Prostate gland (tissue), 2 donors: ENCODE data around the gene MAB21L3. TPM values are rescaled to one million over a fixed set of nuclear protein-coding genes. Genes with fewer than 3 reads are reported as not detected.

ENCODE experiments used
- DNase-seq: peaks from one replicate; pipeline ENCODE4 v3.0.0-alpha.2; 2019; ENCODE audit warnings: low spot score
- H3K27ac ChIP-seq, 2 donors: fragments of 200-600 bp; sonication (generic); 2 replicates each; pipeline ENCODE4 v1.5.1; 2017 to 2019
- H3K27me3 ChIP-seq: fragments of 200-600 bp; sonication (generic); replicated peaks from 2 replicates; pipeline ENCODE4 v1.5.1; 2019; ENCODE audit not compliant: insufficient read depth
- H3K36me3 ChIP-seq, 2 donors: fragments of 200-600 bp; sonication (generic); 1 replicate in 1 of 2; 2 replicates in 1 of 2; pipeline versions ENCODE4 v1.5.1 to v1.8.1; 2017 to 2019
- H3K4me1 ChIP-seq: fragments of 200-600 bp; sonication (generic); replicated peaks from 2 replicates; pipeline ENCODE4 v1.5.1; 2019
- H3K4me3 ChIP-seq, 2 donors: fragments of 200-600 bp; sonication (generic); 2 replicates each; pipeline ENCODE4 v1.5.1; 2017 to 2019
- H3K9me3 ChIP-seq: fragments of 200-600 bp; sonication (generic); 2 replicates; pipeline ENCODE4 v1.5.1; 2017
- CTCF ChIP-seq, 4 experiments: fragments of 200-600 bp in 2 of 4; fragments of 450-650 bp in 2 of 4; sonication (generic) in 2 of 4; IDR thresholded peaks; 1 replicate in 3 of 4; 2 replicates in 1 of 4; pipeline ENCODE4 v1.5.1; 2016 to 2019; ENCODE audit warnings: antibody characterized with exemption in 4 of 4, mild to moderate bottlenecking in 2 of 4, moderate library complexity in 2 of 4
- POLR2A ChIP-seq: fragments of 450-650 bp; IDR thresholded peaks from one replicate; pipeline ENCODE4 v1.6.1; 2016; ENCODE audit warnings: antibody characterized with exemption, mild to moderate bottlenecking
- POLR2AphosphoS5 ChIP-seq: sonication (generic); formaldehyde crosslinking; IDR thresholded peaks from one replicate; pipeline ENCODE4 v1.6.1; 2017; ENCODE audit warnings: antibody characterized with exemption
- WGBS: methylation state at CpG from one replicate; pipeline ENCODE4 v1.1.5; 2018; 5-methylcytosine and 5-hydroxymethylcytosine counted together
- intact Hi-C: fragments of 100-400 bp; cut with DNase I; formaldehyde crosslinking; loops from one replicate; pipeline ENCODE4 v1.14.2; 2022
- total RNA-seq, 2 donors: library from RNA; depleted of rRNA; stranded (reverse); fragments of >200 nt; gene quantifications; one replicate each; pipeline ENCODE4 v1.1.0, GENCODE V29; 2016

MAB21L3 gene
- total RNA-seq, 2 donors from 2014 or later = 4.4 to 4.7 TPM

- intact Hi-C loops = no loop called here
- no peak overlapping the region for H3K4me3 ChIP-seq
- DNase-seq = no peak
- H3K27ac ChIP-seq = no peak overlapping the region
- no peaks in the 10 kb centered on the region for H3K9me3 ChIP-seq
- H3K36me3 ChIP-seq = no peaks in the 10 kb centered on the region
- H3K27me3 ChIP-seq = no peaks in the 10 kb centered on the region
- peaks cover 14% of the 10 kb centered on the region for H3K4me1 ChIP-seq
- WGBS = 58% methylated on average over 7 of the region's 7 CpGs
- TF ChIP-seq POLR2AphosphoS5 (no peak), POLR2A (no peak), CTCF (IDR thresholded peaks at IDR 0.05) (no peak)
These were observed 2.4 kb downstream of the MAB21L3 start for GRCh38 chr1:116113615-116114014.

GRCh38 chr1:116115476-116116439 is 4.6 kb downstream of the MAB21L3 start:
- TF ChIP-seq POLR2A = no peak
- TF ChIP-seq POLR2AphosphoS5 = no peak
- no peak for TF ChIP-seq CTCF (IDR thresholded peaks at IDR 0.05)
- peaks cover 6% of the 10 kb centered on the region for H3K4me1 ChIP-seq
- no peaks in the 10 kb centered on the region for H3K27me3 ChIP-seq
- H3K36me3 ChIP-seq = no peaks in the 10 kb centered on the region
- no peak overlapping the region for H3K4me3 ChIP-seq
- DNase-seq = no peak
- H3K27ac ChIP-seq = no peak overlapping the region
- 93% methylated on average over 4 of the region's 4 CpGs for WGBS
- no peaks in the 10 kb centered on the region for H3K9me3 ChIP-seq
- intact Hi-C loops = no loop called here

GRCh38 chr1:116118471-116118870 is 7.3 kb downstream of the MAB21L3 start:
- no peak for DNase-seq
- H3K27me3 ChIP-seq = no peaks in the 10 kb centered on the region
- no peaks in the 10 kb centered on the region for H3K9me3 ChIP-seq
- H3K4me1 ChIP-seq = no peaks in the 10 kb centered on the region
- H3K36me3 ChIP-seq = no peaks in the 10 kb centered on the region
- no peak overlapping the region for H3K27ac ChIP-seq
- 84% methylated on average over 3 of the region's 3 CpGs for WGBS
- H3K4me3 ChIP-seq = no peak overlapping the region
- TF ChIP-seq CTCF (IDR thresholded peaks at IDR 0.05) = no peak
- no peak for TF ChIP-seq POLR2A
- TF ChIP-seq POLR2AphosphoS5 = no peak
- intact Hi-C loops = no loop called here

GRCh38 chr1:116119876-116120275 is 8.7 kb downstream of the MAB21L3 start:
- no peak for DNase-seq
- no peaks in the 10 kb centered on the region for H3K9me3 ChIP-seq
- H3K4me1 ChIP-seq = no peaks in the 10 kb centered on the region
- no peaks in the 10 kb centered on the region for H3K27me3 ChIP-seq
- H3K27ac ChIP-seq = no peak overlapping the region
- intact Hi-C loops = no loop called here
- WGBS = 97% methylated on average over 3 of the region's 3 CpGs
- H3K36me3 ChIP-seq = no peaks in the 10 kb centered on the region
- H3K4me3 ChIP-seq = no peak overlapping the region
- TF ChIP-seq CTCF (IDR thresholded peaks at IDR 0.05) (no peak), POLR2A (no peak), POLR2AphosphoS5 (no peak)
